Adrenal gland (tissue), 12 donors: ENCODE data around the gene ZFTA. TPM values are rescaled to one million over a fixed set of nuclear protein-coding genes. Genes with fewer than 3 reads are reported as not detected.
"Not testable (repeated sequence)": the region's sequence is repeated elsewhere in the genome, so short reads cannot be mapped to it uniquely, and the experiment has no call there.

Experiments
- DNase-seq, 7 donors: peaks; one replicate each; pipeline ENCODE4 v3.0.0-alpha.2; 2019 to 2020
- H3K27ac ChIP-seq, 5 donors: fragments of 200-600 bp; sonication (generic) in 4 of 5; 1 replicate in 3 of 5; 2 replicates in 2 of 5; pipeline versions ENCODE4 v1.5.1 to v1.8.0; 2016 to 2020; ENCODE audit warnings: mild to moderate bottlenecking in 1 of 5
- H3K27me3 ChIP-seq: fragments of 200-600 bp; 2 replicates; pipeline ENCODE4 v1.8.0; 2021
- H3K36me3 ChIP-seq, 2 donors: fragments of 200-600 bp; replicated peaks in 1 of 2; 1 replicate in 1 of 2; 2 replicates in 1 of 2; pipeline versions ENCODE4 v1.5.1 to v1.8.0; 2018 to 2022
- H3K4me1 ChIP-seq, 2 donors: fragments of 200-600 bp; replicated peaks in 1 of 2; 1 replicate in 1 of 2; 2 replicates in 1 of 2; pipeline versions ENCODE4 v1.5.1 to v1.8.0; 2018 to 2021
- H3K4me3 ChIP-seq, 4 donors: fragments of 200-600 bp; sonication (generic) in 3 of 4; one replicate each; pipeline ENCODE4 v1.5.1; 2016 to 2018
- H3K9me3 ChIP-seq, 3 donors: fragments of 200-600 bp; sonication (generic) in 1 of 3; replicated peaks in 1 of 3; 1 replicate in 2 of 3; 2 replicates in 1 of 3; pipeline versions ENCODE4 v1.5.1 to v1.8.0; 2016 to 2021
- POLR2A ChIP-seq, 2 donors: fragments of 450-650 bp; IDR thresholded peaks; one replicate each; pipeline ENCODE4 v1.6.1; 2017; ENCODE audit warnings: antibody characterized with exemption in 2 of 2, mild to moderate bottlenecking in 2 of 2, moderate library complexity in 1 of 2
- WGBS, 4 donors: extraction: QIAGEN DNeasy Blood & Tissue Kit in 2 of 4; methylation state at CpG; one replicate each; pipeline versions ENCODE4 v1.1.5 to v1.1.7; 2013 to 2017; 5-methylcytosine and 5-hydroxymethylcytosine counted together
- intact Hi-C, 2 donors: fragments of 100-400 bp; cut with DNase I; formaldehyde crosslinking; loops; one replicate each; pipeline versions ENCODE4 v1.14.1 to v1.15.0; 2022 to 2023
- polyA plus RNA-seq, 3 donors: library from polyadenylated mRNA; stranded (reverse); fragments of 200-250 nt in 2 of 3; fragments of 350-450 nt in 1 of 3; fragmentation: Illumina TruSeq in 1 of 3; extraction: RNeasy Lipid Tissue Mini Kit (QIAGEN cat#74804) in 1 of 3; gene quantifications; one replicate each; pipeline ENCODE4 v1.2.3, GENCODE V29; 2013 to 2014
- total RNA-seq, 9 donors: library from RNA; depleted of rRNA in 4 of 9; stranded (reverse); fragments of >200 nt in 4 of 9; fragments of 120-200 nt in 1 of 9; fragmentation: NEBNext Ultra II Directional in 1 of 9; extraction: Animal tissue kit (Norgen Biotek cat#: 25700) in 1 of 9; gene quantifications; one replicate each; pipeline versions ENCODE4 v1.1.0 to v1.2.4, GENCODE V29; 2013 to 2023
- TF ChIP-seq, protein P1 (sequence below), 6 experiments: fragments of 450-650 bp in 4 of 6; fragments of 200-600 bp in 2 of 6; sonication (generic) in 1 of 6; IDR thresholded peaks; 1 replicate in 5 of 6; 2 replicates in 1 of 6; pipeline versions ENCODE4 v1.5.1 to v1.8.0; 2016 to 2021; ENCODE audit warnings: antibody characterized with exemption in 6 of 6, mild to moderate bottlenecking in 2 of 6, moderate library complexity in 1 of 6
- donor health status: healthy with polysubstance abuse.
- donor health status: Bipolar disorder and iron deficiency.
- donor health status: DM: yes; HTN: yes; CAD: no.
- donor health status: DM: no; HTN: no; CAD: no.
- donor health status: DM: no; HTN: no; CAD: no.
- donor health status: DM: yes; HTN: yes; CAD: no.

Gene ZFTA
- total and polyA plus RNA-seq, 12 donors: 3.6 to 20.2 (median 14.7) TPM

GRCh38 chr11:63779039-63779438, 10.5 kb upstream of the ZFTA start:
- no peaks in the 10 kb centered on the region for H3K4me1 ChIP-seq
- no peaks in the 10 kb centered on the region for H3K36me3 ChIP-seq
- H3K4me3 ChIP-seq: no peak overlapping the region
- TF ChIP-seq, protein P1, sequence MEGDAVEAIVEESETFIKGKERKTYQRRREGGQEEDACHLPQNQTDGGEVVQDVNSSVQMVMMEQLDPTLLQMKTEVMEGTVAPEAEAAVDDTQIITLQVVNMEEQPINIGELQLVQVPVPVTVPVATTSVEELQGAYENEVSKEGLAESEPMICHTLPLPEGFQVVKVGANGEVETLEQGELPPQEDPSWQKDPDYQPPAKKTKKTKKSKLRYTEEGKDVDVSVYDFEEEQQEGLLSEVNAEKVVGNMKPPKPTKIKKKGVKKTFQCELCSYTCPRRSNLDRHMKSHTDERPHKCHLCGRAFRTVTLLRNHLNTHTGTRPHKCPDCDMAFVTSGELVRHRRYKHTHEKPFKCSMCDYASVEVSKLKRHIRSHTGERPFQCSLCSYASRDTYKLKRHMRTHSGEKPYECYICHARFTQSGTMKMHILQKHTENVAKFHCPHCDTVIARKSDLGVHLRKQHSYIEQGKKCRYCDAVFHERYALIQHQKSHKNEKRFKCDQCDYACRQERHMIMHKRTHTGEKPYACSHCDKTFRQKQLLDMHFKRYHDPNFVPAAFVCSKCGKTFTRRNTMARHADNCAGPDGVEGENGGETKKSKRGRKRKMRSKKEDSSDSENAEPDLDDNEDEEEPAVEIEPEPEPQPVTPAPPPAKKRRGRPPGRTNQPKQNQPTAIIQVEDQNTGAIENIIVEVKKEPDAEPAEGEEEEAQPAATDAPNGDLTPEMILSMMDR (IDR thresholded peaks at IDR 0.05): no peak
- TF ChIP-seq POLR2A (IDR thresholded peaks at IDR 0.05): no peak
- WGBS, 4 donors: 44 to 70% (median 54%) methylated on average over 2 of the region's 2 CpGs
- DNase-seq: peak in 1 of 7 donors; percentile 59
- H3K27ac ChIP-seq: peak overlapping the region in 1 of 5 donors; percentile 48
- intact Hi-C loops: no loop called here
- H3K27me3 ChIP-seq: no peaks in the 10 kb centered on the region
- H3K9me3 ChIP-seq: no peaks in the 10 kb centered on the region

GRCh38 chr11:63775191-63775590, 6.6 kb upstream of the ZFTA start:
- 81 to 96% (median 90%) methylated on average over 3 of the region's 3 CpGs for WGBS, 4 donors
- TF ChIP-seq POLR2A (IDR thresholded peaks at IDR 0.05): no peak
- TF ChIP-seq, protein P1 (IDR thresholded peaks at IDR 0.05): no peak

GRCh38 chr11:63771741-63772318, 3.3 kb upstream of the ZFTA start:
- H3K36me3 ChIP-seq, H3K27me3 ChIP-seq, DNase-seq, intact Hi-C loops, H3K27ac ChIP-seq, H3K9me3 ChIP-seq, H3K4me3 ChIP-seq: not testable (repeated sequence)
- WGBS, 4 donors: 80 to 92% (median 85%) methylated on average over 2 of the region's 2 CpGs
- peaks cover 6 to 15% of the 10 kb centered on the region in 2 donors for H3K4me1 ChIP-seq

More at GRCh38 chr11:63775191-63775590, 6.6 kb upstream of the ZFTA start:
- H3K36me3 ChIP-seq: no peaks in the 10 kb centered on the region
- no peaks in the 10 kb centered on the region for H3K9me3 ChIP-seq
- no peak overlapping the region for H3K4me3 ChIP-seq
- intact Hi-C loops: no loop called here
- no peak for DNase-seq
- no peak overlapping the region for H3K27ac ChIP-seq
- no peaks in the 10 kb centered on the region for H3K27me3 ChIP-seq
- H3K4me1 ChIP-seq: no peaks in the 10 kb centered on the region

DNA sequence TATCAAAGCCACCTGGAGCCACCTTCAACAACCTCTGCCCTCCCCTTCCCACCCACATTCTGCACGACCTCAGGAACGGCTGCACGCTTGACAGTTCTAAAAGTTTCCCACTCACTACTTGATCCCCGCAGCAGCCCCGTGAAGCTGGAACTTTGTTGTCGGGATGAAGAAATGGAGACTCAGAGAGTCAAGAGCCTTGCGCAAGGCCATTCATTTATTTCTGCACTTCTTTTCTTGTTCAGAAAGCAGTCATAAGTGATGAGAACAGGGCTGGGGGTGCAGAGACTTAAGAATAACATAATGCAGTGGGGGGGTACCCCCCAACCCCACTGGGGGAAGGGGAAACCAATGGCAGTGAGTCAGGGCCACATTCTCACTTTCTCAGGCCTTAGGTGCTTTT, 2.2 kb upstream of the ZFTA start:
- H3K9me3 ChIP-seq: no peaks in the 10 kb centered on the region
- H3K36me3 ChIP-seq: no peaks in the 10 kb centered on the region
- H3K4me3 ChIP-seq: no peak overlapping the region
- no peak for DNase-seq
- intact Hi-C loops: no loop called here
- WGBS, 4 donors: 88 to 91% (median 90%) methylated on average over 7 of the region's 7 CpGs
- no peak overlapping the region for H3K27ac ChIP-seq
- H3K4me1 ChIP-seq: peaks cover 6 to 20% of the 10 kb centered on the region in 2 donors
- no peak for TF ChIP-seq POLR2A (IDR thresholded peaks at IDR 0.05)
- TF ChIP-seq, protein P1 (IDR thresholded peaks at IDR 0.05): no peak
- no peaks in the 10 kb centered on the region for H3K27me3 ChIP-seq
